Bone marrow (tissue), 2 donors: ENCODE data around the gene TRIM17.

ENCODE experiments used
- DNase-seq, 2 donors: peaks; one replicate each; lab custom pipeline; 2025; lab: John Stamatoyannopoulos, UW

TRIM17 gene

GRCh38 chr1:228417061-228417460 lies 400 bp upstream of the TRIM17 start:
- DNase-seq: no peak

DNA sequence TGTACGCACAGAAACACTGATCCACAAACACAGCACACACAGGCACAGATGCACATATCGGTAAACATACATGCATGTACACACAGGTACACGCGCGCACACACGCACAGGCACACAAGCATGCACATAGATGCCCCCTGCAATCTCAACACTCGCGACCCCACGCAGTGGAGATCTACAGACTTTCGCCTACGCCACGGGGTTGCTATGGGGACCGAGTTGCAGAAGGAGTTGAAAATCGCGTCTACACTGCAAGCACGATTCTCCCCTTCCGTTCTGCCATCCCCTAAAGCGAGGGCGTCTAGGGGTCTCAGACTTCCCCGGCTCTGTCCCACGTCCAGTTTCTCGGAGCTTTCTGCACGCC lies 826 bp downstream of the TRIM17 start:
- DNase-seq: no peak

- DNase-seq: no peak
Measured at GRCh38 chr1:228415221-228415620, 1.4 kb downstream of the TRIM17 start.

DNA sequence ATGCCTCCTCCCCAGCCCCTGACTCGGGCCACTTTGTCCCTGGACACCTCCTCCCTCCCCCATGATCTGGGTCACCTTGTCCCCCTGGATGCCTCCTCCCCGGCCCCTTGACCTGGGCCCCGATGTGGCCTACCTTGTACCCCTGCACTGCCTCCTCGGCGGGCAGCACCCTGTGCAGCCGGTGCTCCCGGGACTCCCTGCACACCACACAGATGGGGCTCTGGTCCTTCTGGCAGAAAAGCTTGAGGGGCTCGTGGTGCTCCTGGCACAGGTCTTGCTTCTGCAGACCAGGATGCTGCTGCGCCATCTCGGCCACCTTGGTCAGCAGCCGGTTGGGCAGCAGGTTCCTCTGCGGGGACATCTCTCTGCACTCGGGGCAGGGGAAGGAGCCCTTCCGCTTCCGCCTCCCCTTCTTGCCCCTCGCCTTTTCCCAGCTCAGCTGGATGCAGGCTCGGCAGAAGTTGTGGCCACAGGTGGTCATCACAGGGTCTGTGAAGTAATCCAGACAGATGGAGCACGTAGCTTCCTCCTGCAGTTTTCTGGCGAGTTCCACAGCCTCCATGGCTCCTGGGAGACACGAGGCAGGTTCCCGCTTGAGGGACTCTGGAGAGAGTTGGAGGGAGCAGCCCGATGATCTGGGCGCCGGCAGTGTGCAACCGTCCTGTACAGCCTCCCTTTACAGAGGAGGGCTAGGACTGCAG lies 2.0 kb downstream of the TRIM17 start:
- DNase-seq: no peak

GRCh38 chr1:228413241-228414010 lies 3.2 kb downstream of the TRIM17 start:
- no peak for DNase-seq

DNA sequence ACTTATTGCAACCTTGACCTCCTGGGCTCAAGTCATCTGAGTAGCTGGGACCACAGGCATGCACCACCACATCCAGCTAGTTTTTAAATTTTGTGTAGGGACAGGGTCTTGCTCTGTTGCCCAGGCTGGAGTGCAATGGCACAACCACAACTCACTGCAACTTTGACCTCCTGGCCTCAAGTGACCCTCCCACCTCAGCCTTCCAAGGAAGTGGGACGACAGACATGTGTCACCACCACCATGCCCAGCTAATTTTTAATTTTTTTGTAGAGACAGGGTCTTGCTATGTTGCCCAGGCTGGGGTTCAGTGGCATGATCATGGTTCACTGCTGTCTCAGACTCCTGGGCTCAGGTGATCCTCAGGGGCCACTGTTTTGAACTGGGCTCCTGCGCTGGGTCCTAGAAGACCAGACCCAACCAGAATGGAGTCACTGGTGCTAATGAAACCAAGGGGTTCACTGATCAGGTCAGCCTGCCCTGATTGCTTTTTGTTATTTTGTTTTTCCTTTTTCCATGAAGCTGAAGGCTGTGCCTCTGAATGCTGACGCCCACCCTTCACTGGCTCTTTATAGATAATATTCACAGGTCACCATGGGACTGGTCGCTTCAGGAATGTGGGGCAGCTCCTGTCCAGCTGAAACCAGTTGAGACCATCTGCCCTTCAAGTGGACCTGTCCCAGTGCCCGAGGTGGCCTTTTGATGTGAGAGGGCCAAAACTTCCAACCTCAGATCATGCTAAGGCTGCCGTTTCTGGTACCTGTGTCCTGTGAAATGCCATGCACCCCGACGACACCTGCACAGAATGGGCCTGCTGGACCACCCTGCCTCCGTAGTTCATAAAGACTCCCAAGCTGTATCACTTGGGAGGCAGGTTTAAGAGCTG lies 4.9 kb downstream of the TRIM17 start:
- DNase-seq: no peak

DNA sequence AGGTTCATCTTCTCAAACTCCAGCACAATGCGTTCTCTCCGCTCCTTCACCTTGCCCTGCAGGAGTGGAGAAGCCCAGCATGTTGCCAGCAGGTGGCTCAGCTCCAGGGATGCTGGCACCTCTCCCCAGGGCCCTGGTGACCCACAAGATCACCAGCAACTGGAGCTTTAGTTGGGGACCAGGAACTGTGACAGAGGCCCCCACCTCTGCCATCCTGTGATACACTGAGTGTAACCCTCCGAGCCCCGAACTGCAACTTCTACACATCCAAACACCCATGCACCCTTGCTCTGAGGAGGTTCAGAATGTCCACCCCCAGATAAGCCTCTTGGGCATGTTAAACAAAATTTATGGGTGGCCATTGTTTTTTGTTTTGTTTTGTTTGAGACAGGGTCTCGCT lies 5.5 kb downstream of the TRIM17 start:
- no peak for DNase-seq

DNA sequence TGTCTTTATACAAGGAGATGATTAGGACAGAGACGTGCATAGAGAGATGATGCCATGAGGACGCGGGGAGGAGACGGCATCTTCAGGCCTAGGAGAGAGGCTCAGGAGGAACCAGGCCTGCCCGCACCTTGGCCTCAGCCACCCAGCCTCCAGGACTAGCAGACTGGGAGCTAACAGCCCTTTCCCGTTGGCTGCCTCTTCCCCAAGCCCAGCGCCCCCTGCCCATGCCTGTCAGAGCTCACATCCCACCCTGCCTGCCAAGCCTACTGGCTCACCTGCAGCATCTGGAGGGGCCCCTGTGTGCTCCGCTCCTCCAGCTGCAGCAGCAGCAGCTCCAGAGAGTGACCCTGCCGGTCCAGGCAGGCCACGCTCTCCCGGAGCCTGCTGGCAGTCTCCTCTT lies 6.0 kb downstream of the TRIM17 start:
- no peak for DNase-seq

DNA sequence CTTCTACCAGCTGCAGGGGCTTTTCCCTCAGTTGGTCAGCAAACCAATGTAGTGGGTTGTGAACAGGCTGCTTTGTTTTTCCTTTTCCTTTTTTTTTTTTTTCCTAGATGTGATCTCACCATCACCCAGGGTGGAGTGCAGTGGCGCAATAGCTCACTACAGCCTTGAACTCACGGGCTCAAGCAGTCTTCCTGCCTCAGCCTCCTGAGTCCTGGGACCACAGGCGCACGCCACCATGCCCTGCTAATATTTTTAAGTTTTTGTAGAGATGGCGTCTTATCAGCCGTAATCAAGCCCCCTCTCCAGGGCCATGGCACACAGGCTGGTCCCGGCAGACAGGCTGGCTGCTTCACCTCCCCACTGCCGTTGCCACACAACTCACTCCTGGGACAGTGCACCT lies 6.6 kb downstream of the TRIM17 start:
- DNase-seq: no peak

GRCh38 chr1:228408869-228409805 lies 7.5 kb downstream of the TRIM17 start:
- no peak for DNase-seq

- no peak for DNase-seq
Measured at GRCh38 chr1:228408041-228408868, 8.4 kb downstream of the TRIM17 start.

- no peak for DNase-seq
Measured at GRCh38 chr1:228407106-228408040, 9.3 kb downstream of the TRIM17 start.

GRCh38 chr1:228405979-228406228 lies 10.8 kb downstream of the TRIM17 start:
- DNase-seq: no peak

DNA sequence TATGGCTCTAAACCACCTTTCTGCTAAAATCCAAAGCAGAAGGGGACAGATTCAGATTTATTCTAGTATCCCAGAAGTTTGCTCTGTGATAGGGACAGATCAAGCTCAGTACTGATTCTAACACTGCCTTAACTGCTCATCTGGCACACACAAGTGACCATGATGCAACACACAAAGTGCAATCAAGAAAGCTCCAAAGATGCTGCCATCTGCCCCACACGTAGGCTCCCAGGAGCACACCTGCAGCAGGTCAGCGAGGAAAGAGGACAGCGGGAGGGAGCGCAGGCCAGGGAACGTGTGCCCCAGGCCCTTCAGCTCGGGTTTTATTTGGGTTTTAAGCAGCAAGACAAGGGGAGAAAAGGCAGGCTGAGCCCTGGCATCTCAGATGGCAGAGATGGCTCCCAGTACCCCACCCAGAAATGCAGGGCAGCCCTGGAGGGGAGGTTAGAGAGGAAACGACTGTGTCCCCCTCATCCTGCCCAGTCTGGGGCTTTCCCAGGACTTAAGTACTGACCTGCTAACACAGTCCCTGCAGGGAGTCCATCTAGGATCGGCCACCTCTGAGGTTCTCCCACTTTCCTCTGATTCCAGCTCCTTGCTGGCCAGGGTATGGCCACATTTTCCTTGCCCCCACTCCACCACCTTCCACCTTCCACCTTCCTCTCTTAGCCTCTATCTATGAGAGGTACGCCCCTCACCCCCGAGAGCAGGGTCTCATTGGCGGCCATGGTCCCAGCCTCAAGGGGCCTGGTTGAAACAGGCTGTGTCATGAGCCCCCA lies 11.3 kb downstream of the TRIM17 start:
- DNase-seq: no peak

- DNase-seq: no peak
Measured at GRCh38 chr1:228404107-228404720, 12.4 kb downstream of the TRIM17 start.

- DNase-seq: no peak
Measured at GRCh38 chr1:228403231-228403631, 13.4 kb downstream of the TRIM17 start.

DNA sequence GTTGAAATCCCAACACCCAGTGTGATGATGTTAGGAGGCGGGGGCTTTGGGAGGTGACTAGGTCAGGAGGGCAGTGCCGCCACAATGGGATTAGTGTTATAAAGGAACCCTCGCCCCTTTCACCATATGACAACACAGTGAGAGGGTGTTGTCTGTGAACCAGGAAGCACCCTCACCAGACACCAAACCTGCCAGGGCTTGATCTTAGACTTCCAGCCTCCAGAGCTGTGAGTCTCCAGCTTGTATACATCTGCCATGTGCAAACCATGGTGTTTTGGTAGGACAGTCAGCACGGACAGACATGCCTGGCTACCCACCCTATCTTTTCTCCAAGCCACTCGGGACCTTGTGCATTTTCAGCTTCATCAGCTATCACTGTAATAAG lies 14.0 kb downstream of the TRIM17 start:
- no peak for DNase-seq

- no peak for DNase-seq
Measured at GRCh38 chr1:228401782-228402640, 14.7 kb downstream of the TRIM17 start.
